ENCODE measurements around the gene PARN. TPM values are rescaled to one million over a fixed set of nuclear protein-coding genes. Genes with fewer than 3 reads are reported as not detected.

PARN gene
- total RNA-seq, 1 experiment from 2014 or later, result 42.5 TPM

DNA sequence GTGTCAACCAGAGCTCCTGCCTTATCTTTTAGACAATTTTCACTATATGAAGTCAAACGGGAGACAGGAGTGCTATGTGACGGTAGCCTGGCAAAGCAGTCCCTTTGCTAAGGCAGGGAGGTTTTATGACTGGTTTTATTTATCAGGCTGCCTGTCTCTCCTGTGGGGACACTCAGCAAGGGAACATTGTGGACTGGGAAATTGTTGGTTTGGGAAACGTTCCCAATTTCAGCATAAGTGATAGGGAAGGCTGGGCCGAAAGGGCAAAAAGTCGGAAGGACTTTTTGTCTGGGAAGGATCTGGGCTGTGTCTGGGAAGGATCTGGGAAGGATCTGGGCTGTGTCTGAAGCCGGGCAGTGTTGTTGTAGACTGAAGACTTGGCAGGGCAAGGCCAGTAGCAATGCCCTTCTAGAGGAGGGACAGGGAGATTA lies 211.2 kb downstream of the PARN start:
- intact Hi-C loops (cut with micrococcal nuclease), result loop anchor here (5.0 kb wide), 1 partner anchor 48 kb away; no protein-coding TSS in a partner anchor
- Histone ChIP-seq H3K27ac (ENCODE audit: low read depth, low read length) (no peak overlapping the region), H3K4me3 (replicated peaks in 1 of 2; ENCODE audit: low read depth in 1 of 2, low read length in 2 of 2) (no peak overlapping the region), H4K20me1 (ENCODE audit: insufficient read depth) (no peaks in the 10 kb centered on the region), H3K36me3 (ENCODE audit: control insufficient read depth in 1 of 2, insufficient read depth in 2 of 2, low read length in 2 of 2) (no peaks in the 10 kb centered on the region), H3K79me2 (ENCODE audit: insufficient read depth, low read length) (no peaks in the 10 kb centered on the region), H3K9me3 (ENCODE audit: control insufficient read depth in 1 of 2, insufficient read depth in 1 of 2, low read depth in 1 of 2, low read length in 2 of 2) (peaks cover 0 to 4% of the 10 kb centered on the region in 2 experiments; a peak in 1 of 4 replicates), H3K27me3 (ENCODE audit: insufficient read depth, low read length) (no peaks in the 10 kb centered on the region), H3K9me2 (ENCODE audit: insufficient read depth) (no peaks in the 10 kb centered on the region), H3K4me1 (ENCODE audit: control insufficient read depth in 1 of 2, insufficient read depth in 2 of 2, low read length in 2 of 2) (peaks cover 6 to 11% of the 10 kb centered on the region in 2 experiments), H2AFZ (ENCODE audit: low read depth, low read length, poor library complexity, severe bottlenecking) (no peak overlapping the region), H3K9ac (ENCODE audit: low read length) (no peak overlapping the region), H3K4me2 (ENCODE audit: low read length) (no peak overlapping the region)
- no peak for TF ChIP-seq EGR1 (IDR thresholded peaks at IDR 0.05; ENCODE audit: low read depth)
- TF ChIP-seq, protein P1, sequence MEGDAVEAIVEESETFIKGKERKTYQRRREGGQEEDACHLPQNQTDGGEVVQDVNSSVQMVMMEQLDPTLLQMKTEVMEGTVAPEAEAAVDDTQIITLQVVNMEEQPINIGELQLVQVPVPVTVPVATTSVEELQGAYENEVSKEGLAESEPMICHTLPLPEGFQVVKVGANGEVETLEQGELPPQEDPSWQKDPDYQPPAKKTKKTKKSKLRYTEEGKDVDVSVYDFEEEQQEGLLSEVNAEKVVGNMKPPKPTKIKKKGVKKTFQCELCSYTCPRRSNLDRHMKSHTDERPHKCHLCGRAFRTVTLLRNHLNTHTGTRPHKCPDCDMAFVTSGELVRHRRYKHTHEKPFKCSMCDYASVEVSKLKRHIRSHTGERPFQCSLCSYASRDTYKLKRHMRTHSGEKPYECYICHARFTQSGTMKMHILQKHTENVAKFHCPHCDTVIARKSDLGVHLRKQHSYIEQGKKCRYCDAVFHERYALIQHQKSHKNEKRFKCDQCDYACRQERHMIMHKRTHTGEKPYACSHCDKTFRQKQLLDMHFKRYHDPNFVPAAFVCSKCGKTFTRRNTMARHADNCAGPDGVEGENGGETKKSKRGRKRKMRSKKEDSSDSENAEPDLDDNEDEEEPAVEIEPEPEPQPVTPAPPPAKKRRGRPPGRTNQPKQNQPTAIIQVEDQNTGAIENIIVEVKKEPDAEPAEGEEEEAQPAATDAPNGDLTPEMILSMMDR (IDR thresholded peaks at IDR 0.05 in 2 of 3, conservative IDR thresholded peaks at IDR 0.05 in 1 of 3; ENCODE audit: borderline replicate concordance in 1 of 3, insufficient read depth in 1 of 3, low read depth in 2 of 3, low read length in 2 of 3), result no peak
- no peak for TF ChIP-seq ELF1 (IDR thresholded peaks at IDR 0.05; ENCODE audit: borderline replicate concordance, low read depth)
- TF ChIP-seq, protein P2, sequence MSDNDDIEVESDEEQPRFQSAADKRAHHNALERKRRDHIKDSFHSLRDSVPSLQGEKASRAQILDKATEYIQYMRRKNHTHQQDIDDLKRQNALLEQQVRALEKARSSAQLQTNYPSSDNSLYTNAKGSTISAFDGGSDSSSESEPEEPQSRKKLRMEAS (IDR thresholded peaks at IDR 0.05), result no peak
- TF ChIP-seq EZH2phosphoT487 (IDR thresholded peaks at IDR 0.05; ENCODE audit: borderline replicate concordance), result no peak
- no peak for TF ChIP-seq CBX3 (IDR thresholded peaks at IDR 0.05; ENCODE audit: low read depth)
- TF ChIP-seq, protein P3, sequence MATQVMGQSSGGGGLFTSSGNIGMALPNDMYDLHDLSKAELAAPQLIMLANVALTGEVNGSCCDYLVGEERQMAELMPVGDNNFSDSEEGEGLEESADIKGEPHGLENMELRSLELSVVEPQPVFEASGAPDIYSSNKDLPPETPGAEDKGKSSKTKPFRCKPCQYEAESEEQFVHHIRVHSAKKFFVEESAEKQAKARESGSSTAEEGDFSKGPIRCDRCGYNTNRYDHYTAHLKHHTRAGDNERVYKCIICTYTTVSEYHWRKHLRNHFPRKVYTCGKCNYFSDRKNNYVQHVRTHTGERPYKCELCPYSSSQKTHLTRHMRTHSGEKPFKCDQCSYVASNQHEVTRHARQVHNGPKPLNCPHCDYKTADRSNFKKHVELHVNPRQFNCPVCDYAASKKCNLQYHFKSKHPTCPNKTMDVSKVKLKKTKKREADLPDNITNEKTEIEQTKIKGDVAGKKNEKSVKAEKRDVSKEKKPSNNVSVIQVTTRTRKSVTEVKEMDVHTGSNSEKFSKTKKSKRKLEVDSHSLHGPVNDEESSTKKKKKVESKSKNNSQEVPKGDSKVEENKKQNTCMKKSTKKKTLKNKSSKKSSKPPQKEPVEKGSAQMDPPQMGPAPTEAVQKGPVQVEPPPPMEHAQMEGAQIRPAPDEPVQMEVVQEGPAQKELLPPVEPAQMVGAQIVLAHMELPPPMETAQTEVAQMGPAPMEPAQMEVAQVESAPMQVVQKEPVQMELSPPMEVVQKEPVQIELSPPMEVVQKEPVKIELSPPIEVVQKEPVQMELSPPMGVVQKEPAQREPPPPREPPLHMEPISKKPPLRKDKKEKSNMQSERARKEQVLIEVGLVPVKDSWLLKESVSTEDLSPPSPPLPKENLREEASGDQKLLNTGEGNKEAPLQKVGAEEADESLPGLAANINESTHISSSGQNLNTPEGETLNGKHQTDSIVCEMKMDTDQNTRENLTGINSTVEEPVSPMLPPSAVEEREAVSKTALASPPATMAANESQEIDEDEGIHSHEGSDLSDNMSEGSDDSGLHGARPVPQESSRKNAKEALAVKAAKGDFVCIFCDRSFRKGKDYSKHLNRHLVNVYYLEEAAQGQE (IDR thresholded peaks at IDR 0.05; ENCODE audit: low read depth), result no peak
- TF ChIP-seq, protein P4, sequence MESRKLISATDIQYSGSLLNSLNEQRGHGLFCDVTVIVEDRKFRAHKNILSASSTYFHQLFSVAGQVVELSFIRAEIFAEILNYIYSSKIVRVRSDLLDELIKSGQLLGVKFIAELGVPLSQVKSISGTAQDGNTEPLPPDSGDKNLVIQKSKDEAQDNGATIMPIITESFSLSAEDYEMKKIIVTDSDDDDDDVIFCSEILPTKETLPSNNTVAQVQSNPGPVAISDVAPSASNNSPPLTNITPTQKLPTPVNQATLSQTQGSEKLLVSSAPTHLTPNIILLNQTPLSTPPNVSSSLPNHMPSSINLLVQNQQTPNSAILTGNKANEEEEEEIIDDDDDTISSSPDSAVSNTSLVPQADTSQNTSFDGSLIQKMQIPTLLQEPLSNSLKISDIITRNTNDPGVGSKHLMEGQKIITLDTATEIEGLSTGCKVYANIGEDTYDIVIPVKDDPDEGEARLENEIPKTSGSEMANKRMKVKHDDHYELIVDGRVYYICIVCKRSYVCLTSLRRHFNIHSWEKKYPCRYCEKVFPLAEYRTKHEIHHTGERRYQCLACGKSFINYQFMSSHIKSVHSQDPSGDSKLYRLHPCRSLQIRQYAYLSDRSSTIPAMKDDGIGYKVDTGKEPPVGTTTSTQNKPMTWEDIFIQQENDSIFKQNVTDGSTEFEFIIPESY (IDR thresholded peaks at IDR 0.05; ENCODE audit: extremely low read depth, insufficient replicate concordance, low read length), result no peak
- no peak for TF ChIP-seq JUND (IDR thresholded peaks at IDR 0.05)
- no peak for TF ChIP-seq TCF7L2 (IDR thresholded peaks at IDR 0.05; ENCODE audit: borderline replicate concordance, extremely low read depth, insufficient read depth, insufficient read length)
- TF ChIP-seq CEBPB (IDR thresholded peaks at IDR 0.05; ENCODE audit: low read depth), result no peak
- TF ChIP-seq, protein P5, sequence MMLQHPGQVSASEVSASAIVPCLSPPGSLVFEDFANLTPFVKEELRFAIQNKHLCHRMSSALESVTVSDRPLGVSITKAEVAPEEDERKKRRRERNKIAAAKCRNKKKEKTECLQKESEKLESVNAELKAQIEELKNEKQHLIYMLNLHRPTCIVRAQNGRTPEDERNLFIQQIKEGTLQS (IDR thresholded peaks at IDR 0.05), result no peak
- TF ChIP-seq ZNF274 (IDR thresholded peaks at IDR 0.05; ENCODE audit: low read depth, low read length), result no peak
- TF ChIP-seq SIN3A (IDR thresholded peaks at IDR 0.05; ENCODE audit: low read depth), result no peak
- TF ChIP-seq POLR2AphosphoS5 (IDR thresholded peaks at IDR 0.05; ENCODE audit: low read depth, low read length), result no peak
- no peak for TF ChIP-seq SRF (IDR thresholded peaks at IDR 0.05; ENCODE audit: low read depth)
- no peak for TF ChIP-seq FOSL1 (IDR thresholded peaks at IDR 0.05; ENCODE audit: low read depth)
- RAD21 ChIA-PET (ENCODE audit: low non-redundant PET in 1 of 2, low total read pairs in 2 of 2, uncharacterized antibody in 2 of 2, unreplicated experiment in 2 of 2), result no interaction called here
- ATAC-seq (no peak), DNase-seq (ENCODE audit: low read depth, low spot score) (no peak)
- CTCF ChIA-PET, result no interaction called here
- no TSS peak for BruUV-seq (replicated peaks)
- POLR2A ChIA-PET, result no interaction called here
